Measurements from ENCODE around the gene HPCAL1.

DNA sequence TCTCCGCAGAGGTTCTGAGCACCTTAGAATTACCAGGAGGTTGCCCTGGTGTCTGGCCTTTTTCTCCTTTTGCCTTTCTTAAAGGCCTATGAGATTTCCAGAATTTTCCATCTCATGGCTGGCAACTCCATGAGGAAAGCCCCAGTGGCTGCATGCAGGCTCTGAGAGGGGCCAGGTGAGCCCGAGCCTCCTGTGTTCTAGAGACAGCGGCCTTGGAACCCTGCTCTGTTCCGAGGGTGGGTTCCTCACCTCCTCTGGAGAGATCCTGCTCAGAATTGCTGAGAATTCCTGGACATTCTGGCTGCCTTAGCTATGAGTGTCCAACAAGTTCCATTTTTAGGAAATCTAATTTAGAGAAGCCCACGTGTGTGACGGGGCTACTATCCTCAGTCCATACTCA is 35.7 kb upstream of the HPCAL1 start:
- no peak for TF ChIP-seq EZH2 (IDR thresholded peaks at IDR 0.05; ENCODE audit: insufficient read depth, low read length)
- TF ChIP-seq, protein P1, sequence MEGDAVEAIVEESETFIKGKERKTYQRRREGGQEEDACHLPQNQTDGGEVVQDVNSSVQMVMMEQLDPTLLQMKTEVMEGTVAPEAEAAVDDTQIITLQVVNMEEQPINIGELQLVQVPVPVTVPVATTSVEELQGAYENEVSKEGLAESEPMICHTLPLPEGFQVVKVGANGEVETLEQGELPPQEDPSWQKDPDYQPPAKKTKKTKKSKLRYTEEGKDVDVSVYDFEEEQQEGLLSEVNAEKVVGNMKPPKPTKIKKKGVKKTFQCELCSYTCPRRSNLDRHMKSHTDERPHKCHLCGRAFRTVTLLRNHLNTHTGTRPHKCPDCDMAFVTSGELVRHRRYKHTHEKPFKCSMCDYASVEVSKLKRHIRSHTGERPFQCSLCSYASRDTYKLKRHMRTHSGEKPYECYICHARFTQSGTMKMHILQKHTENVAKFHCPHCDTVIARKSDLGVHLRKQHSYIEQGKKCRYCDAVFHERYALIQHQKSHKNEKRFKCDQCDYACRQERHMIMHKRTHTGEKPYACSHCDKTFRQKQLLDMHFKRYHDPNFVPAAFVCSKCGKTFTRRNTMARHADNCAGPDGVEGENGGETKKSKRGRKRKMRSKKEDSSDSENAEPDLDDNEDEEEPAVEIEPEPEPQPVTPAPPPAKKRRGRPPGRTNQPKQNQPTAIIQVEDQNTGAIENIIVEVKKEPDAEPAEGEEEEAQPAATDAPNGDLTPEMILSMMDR (IDR thresholded peaks at IDR 0.05; ENCODE audit: insufficient read depth, low read depth, low read length), result no peak
